PC-9 (cell line): ENCODE measurements around the gene RCOR1. TPM values are rescaled to one million over a fixed set of nuclear protein-coding genes. Genes with fewer than 3 reads are reported as not detected.

Source experiments
- BruUV-seq: library from RNA; stranded (reverse); fragments of 400-500 nt; replicated peaks from 2 replicates; lab custom pipeline; 2021; lab: Mats Ljungman, UMichigan
- CTCF ChIA-PET: fragments of 300-600 bp; sonication (Branson Sonifier 250); formaldehyde crosslinking; loops from one replicate; lab custom pipeline; 2022; ENCODE audit warnings: antibody characterized with exemption; lab: Charles Lee
- POLR2A ChIA-PET: fragments of 300-600 bp; sonication (Branson Sonifier 250); formaldehyde crosslinking; loops from one replicate; lab custom pipeline; 2022; ENCODE audit warnings: antibody characterized with exemption; ENCODE audit not compliant: unreplicated experiment; lab: Charles Lee
- DNase-seq, 2 experiments: peaks; one replicate each; pipeline versions ENCODE4 v3.0.0 to v3.0.0-alpha.2; 2015 to 2022; ENCODE audit warnings: mixed read lengths in 1 of 2
- H2AFZ ChIP-seq: fragments of 200-600 bp; sonication (generic); 2 replicates; pipeline ENCODE4 v1.8.1; 2017; ENCODE audit warnings: antibody characterized with exemption
- H3F3A ChIP-seq: fragments of 200-600 bp; sonication (generic); 2 replicates; pipeline ENCODE4 v1.8.1; 2017; ENCODE audit warnings: antibody characterized with exemption, mild to moderate bottlenecking, low read depth; ENCODE audit not compliant: insufficient read depth
- H3K27ac ChIP-seq: fragments of 200-600 bp; sonication (generic); 2 replicates; pipeline ENCODE4 v1.6.1; 2016; ENCODE audit warnings: mixed run types
- H3K27me3 ChIP-seq: fragments of 200-600 bp; sonication (generic); 2 replicates; pipeline ENCODE4 v1.6.1; 2016; ENCODE audit warnings: low read depth, mixed run types; ENCODE audit not compliant: insufficient read depth
- H3K36me3 ChIP-seq: fragments of 200-600 bp; sonication (generic); 2 replicates; pipeline ENCODE4 v1.6.1; 2016; ENCODE audit warnings: low read depth, mixed run types
- H3K4me1 ChIP-seq: fragments of 200-600 bp; sonication (generic); replicated peaks from 2 replicates; pipeline ENCODE4 v1.6.1; 2016; ENCODE audit warnings: mixed run types; ENCODE audit not compliant: insufficient read depth
- H3K4me2 ChIP-seq: fragments of 200-600 bp; sonication (generic); 2 replicates; pipeline ENCODE4 v1.6.1; 2017; ENCODE audit warnings: mixed run types
- H3K4me3 ChIP-seq: fragments of 200-600 bp; sonication (generic); 2 replicates; pipeline ENCODE4 v1.6.1; 2016; ENCODE audit warnings: mixed run types
- H3K79me2 ChIP-seq: fragments of 200-600 bp; sonication (generic); 2 replicates; pipeline ENCODE4 v1.6.1; 2017; ENCODE audit warnings: low read depth, mixed run types
- H3K9me2 ChIP-seq: fragments of 200-600 bp; sonication (generic); 2 replicates; pipeline ENCODE4 v1.8.1; 2017; ENCODE audit warnings: mild to moderate bottlenecking; ENCODE audit not compliant: insufficient read depth
- H3K9me3 ChIP-seq: fragments of 200-600 bp; sonication (generic); 2 replicates; pipeline ENCODE4 v1.8.1; 2016; ENCODE audit warnings: low read depth; ENCODE audit not compliant: insufficient read depth
- H4K20me1 ChIP-seq: fragments of 200-600 bp; sonication (generic); 2 replicates; pipeline ENCODE4 v1.8.1; 2017; ENCODE audit not compliant: insufficient read depth
- EZH2 ChIP-seq: fragments of 200-600 bp; sonication (generic); IDR thresholded peaks from 2 replicates; pipeline ENCODE4 v1.8.0; 2017; ENCODE audit warnings: antibody characterized with exemption, low read depth
- intact Hi-C: fragments of 100-400 bp; cut with micrococcal nuclease; formaldehyde crosslinking; loops from one replicate; pipeline ENCODE4 v1.10.0; 2022; ENCODE audit not compliant: unreplicated experiment
- total RNA-seq: library from RNA; stranded (reverse); gene quantifications from 2 replicates; pipeline ENCODE4 v1.2.3, GENCODE V29; 2021
- TF ChIP-seq, protein P1 (sequence below): fragments of 200-600 bp; sonication (generic); conservative IDR thresholded peaks from 2 replicates; pipeline ENCODE4 v1.6.1; 2017; ENCODE audit warnings: mixed run types, antibody characterized with exemption, mild to moderate bottlenecking, moderate library complexity

Gene RCOR1
- total RNA-seq, 1 experiment from 2014 or later, result 67.2 TPM

DNA sequence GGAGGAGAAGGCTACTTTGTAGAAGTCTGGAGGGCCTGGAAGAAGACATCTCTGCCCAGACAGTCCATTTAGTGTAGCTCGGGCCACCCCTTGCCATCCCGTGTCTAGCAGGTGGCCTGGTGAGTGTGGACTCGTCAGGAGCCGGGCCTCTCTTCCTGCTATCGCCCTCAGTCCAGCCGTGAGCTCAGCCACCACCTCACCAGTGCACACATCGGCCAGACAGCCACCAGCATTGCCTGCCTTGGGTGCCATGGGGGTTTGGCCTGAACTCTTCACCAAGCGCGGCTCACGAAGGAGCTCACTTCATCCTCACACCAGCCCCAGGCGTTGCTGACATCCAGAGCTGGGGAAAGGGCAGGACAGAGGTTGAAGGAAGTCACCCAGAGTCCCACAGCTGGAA lies 165.2 kb downstream of the RCOR1 start:
- no peak for DNase-seq
- H3K9me3 ChIP-seq, result no peaks in the 10 kb centered on the region
- H3K27ac ChIP-seq, result no peak overlapping the region
- H3K36me3 ChIP-seq, result no peaks in the 10 kb centered on the region
- intact Hi-C loops, result no loop called here
- no peak overlapping the region for H3K4me3 ChIP-seq
- no peaks in the 10 kb centered on the region for H3K4me1 ChIP-seq
- ChIA-PET CTCF (no interaction called here), POLR2A (no interaction called here)
- H3K4me2 ChIP-seq, result no peak overlapping the region
- H3K27me3 ChIP-seq, result no peaks in the 10 kb centered on the region
- no peak overlapping the region for H2AFZ ChIP-seq
- H3K79me2 ChIP-seq, result no peaks in the 10 kb centered on the region
- no peaks in the 10 kb centered on the region for H3K9me2 ChIP-seq
- no peak for TF ChIP-seq EZH2
- TF ChIP-seq, protein P1, sequence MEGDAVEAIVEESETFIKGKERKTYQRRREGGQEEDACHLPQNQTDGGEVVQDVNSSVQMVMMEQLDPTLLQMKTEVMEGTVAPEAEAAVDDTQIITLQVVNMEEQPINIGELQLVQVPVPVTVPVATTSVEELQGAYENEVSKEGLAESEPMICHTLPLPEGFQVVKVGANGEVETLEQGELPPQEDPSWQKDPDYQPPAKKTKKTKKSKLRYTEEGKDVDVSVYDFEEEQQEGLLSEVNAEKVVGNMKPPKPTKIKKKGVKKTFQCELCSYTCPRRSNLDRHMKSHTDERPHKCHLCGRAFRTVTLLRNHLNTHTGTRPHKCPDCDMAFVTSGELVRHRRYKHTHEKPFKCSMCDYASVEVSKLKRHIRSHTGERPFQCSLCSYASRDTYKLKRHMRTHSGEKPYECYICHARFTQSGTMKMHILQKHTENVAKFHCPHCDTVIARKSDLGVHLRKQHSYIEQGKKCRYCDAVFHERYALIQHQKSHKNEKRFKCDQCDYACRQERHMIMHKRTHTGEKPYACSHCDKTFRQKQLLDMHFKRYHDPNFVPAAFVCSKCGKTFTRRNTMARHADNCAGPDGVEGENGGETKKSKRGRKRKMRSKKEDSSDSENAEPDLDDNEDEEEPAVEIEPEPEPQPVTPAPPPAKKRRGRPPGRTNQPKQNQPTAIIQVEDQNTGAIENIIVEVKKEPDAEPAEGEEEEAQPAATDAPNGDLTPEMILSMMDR, result no peak
- BruUV-seq, result no TSS peak
- no peaks in the 10 kb centered on the region; the same call in 1 of the 2 replicates for H3F3A ChIP-seq
- no peaks in the 10 kb centered on the region for H4K20me1 ChIP-seq

DNA sequence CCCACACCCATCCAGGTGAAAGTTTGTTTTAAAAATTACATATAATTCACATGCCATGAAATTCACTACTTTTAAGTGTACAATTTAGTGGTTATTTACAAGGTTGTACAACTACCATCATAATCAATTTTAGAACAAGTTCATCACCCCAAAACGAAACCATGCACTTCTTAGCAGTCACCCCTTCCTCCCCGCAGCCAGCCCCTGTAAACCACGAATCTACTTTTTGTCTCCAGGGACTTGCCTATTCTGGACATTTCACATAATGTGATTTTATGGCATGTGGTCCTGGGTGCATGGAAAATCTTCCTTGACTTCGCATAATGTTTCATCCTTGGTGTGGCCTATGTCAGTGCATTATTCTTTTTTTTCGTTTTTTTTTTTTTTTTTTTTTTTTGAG lies 165.6 kb downstream of the RCOR1 start:
- intact Hi-C loops, result no loop called here
- POLR2A ChIA-PET, result interaction anchor here (0.7 kb wide), 1 partner anchor 33 kb away, joined by 14 read pairs; no protein-coding TSS in a partner anchor
- Histone ChIP-seq H3K4me1 (no peaks in the 10 kb centered on the region), H3K36me3 (no peaks in the 10 kb centered on the region), H2AFZ (no peak overlapping the region), H3K9me3 (no peaks in the 10 kb centered on the region), H3K4me3 (no peak overlapping the region), H3K4me2 (no peak overlapping the region), H4K20me1 (no peaks in the 10 kb centered on the region), H3K27ac (no peak overlapping the region), H3K9me2 (no peaks in the 10 kb centered on the region), H3K27me3 (no peaks in the 10 kb centered on the region), H3K79me2 (no peaks in the 10 kb centered on the region), H3F3A (no peaks in the 10 kb centered on the region; the same call in 1 of the 2 replicates)
- DNase-seq, result no peak
- CTCF ChIA-PET, result no interaction called here
- TF ChIP-seq EZH2, result no peak
- TF ChIP-seq, protein P1, result no peak
- BruUV-seq, result no TSS peak

DNA sequence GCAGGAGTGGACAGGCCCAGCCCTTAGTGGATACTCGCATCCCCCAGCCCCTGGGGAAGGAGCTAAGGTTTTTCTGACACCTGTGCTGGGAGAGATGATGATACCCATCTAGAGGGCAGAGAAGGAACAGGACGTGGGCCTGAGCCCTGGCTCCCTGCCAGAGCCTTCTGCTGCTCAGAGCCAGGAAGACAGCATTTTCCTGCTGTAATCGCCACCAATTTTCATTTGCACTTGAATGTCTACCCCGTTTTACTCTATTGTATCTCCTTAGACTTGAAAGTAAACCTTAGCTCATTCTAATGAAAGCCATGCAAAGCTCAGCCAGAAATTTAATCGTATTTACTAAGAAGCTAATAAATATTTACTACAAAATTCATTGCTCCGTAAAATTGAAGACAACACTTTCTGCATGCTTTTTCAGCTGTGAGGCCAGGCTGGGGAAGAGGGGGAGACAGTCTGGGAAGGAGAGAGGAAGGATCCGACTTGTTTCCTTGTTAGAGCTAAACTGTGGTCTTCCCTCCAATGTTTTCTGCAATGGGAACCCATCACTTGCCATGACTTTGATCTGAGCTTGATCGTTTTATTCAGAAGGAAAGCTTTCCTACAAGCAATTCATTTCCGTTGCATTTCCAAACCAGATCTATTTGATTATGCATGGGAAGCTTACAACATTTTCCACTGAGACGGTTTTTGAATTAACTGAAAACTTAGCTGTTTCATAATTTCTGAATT lies 167.2 kb downstream of the RCOR1 start:
- Histone ChIP-seq H3K27me3 (no peaks in the 10 kb centered on the region), H3F3A (no peaks in the 10 kb centered on the region; the same call in 1 of the 2 replicates), H4K20me1 (no peaks in the 10 kb centered on the region), H3K4me3 (no peak overlapping the region), H3K9me3 (no peaks in the 10 kb centered on the region), H2AFZ (no peak overlapping the region), H3K4me1 (no peaks in the 10 kb centered on the region), H3K27ac (no peak overlapping the region), H3K4me2 (no peak overlapping the region), H3K36me3 (no peaks in the 10 kb centered on the region), H3K79me2 (no peaks in the 10 kb centered on the region), H3K9me2 (no peaks in the 10 kb centered on the region)
- TF ChIP-seq EZH2, result no peak
- TF ChIP-seq, protein P1, result no peak
- intact Hi-C loops, result no loop called here
- POLR2A ChIA-PET, result interaction anchor here (0.6 kb wide), 2 partner anchors 132 to 1278 kb away, joined by 3 to 4 read pairs; no protein-coding TSS in a partner anchor
- no peak for DNase-seq
- CTCF ChIA-PET, result interaction anchor here (0.6 to 1.0 kb wide), 2 partner anchors 65 to 185 kb away, joined by 3 read pairs; no protein-coding TSS in a partner anchor
- BruUV-seq, result no TSS peak
